Mesendoderm (in vitro differentiated cells): Measurements from ENCODE around the gene MED26.

Experiments used
- DNase-seq: peaks from one replicate; pipeline ENCODE4 v3.0.0; 2013
- H2AK5ac ChIP-seq: 2 replicates; pipeline ENCODE4 v1.6.1; 2013; ENCODE audit warnings: low read length, inconsistent platforms
- H2BK120ac ChIP-seq: 2 replicates; pipeline ENCODE4 v1.6.1; 2013; ENCODE audit warnings: low read depth, mild to moderate bottlenecking, low read length, moderate library complexity, mixed read lengths
- H2BK15ac ChIP-seq: replicated peaks from 2 replicates; pipeline ENCODE4 v1.6.1; 2013; ENCODE audit warnings: low read depth, mild to moderate bottlenecking, moderate library complexity
- H2BK5ac ChIP-seq: 2 replicates; pipeline ENCODE4 v1.6.1; 2013; ENCODE audit warnings: low read length, inconsistent platforms
- H3K18ac ChIP-seq: 2 replicates; pipeline ENCODE4 v1.6.1; 2013; ENCODE audit warnings: mild to moderate bottlenecking, low read length, mixed read lengths
- H3K23ac ChIP-seq: one replicate; pipeline ENCODE4 v1.6.1; 2013; ENCODE audit warnings: low read length
- H3K27ac ChIP-seq: 2 replicates; pipeline ENCODE4 v1.5.1; 2013; ENCODE audit warnings: low read depth, mild to moderate bottlenecking, inconsistent platforms, low read length, moderate library complexity
- H3K27me3 ChIP-seq: 2 replicates; pipeline ENCODE4 v1.6.1; 2013; ENCODE audit warnings: low read length, control low read depth, mild to moderate bottlenecking, inconsistent platforms; ENCODE audit not compliant: insufficient read depth, poor library complexity
- H3K36me3 ChIP-seq: 2 replicates; pipeline ENCODE4 v1.6.1; 2013; ENCODE audit warnings: low read length, inconsistent platforms; ENCODE audit not compliant: control insufficient read depth, insufficient read depth
- H3K4ac ChIP-seq: one replicate; pipeline ENCODE4 v1.6.1; 2013; ENCODE audit warnings: low read depth, mild to moderate bottlenecking, low read length, moderate library complexity
- H3K4me1 ChIP-seq: 2 replicates; pipeline ENCODE4 v1.6.1; 2013; ENCODE audit warnings: low read depth, low read length, inconsistent platforms; ENCODE audit not compliant: control insufficient read depth
- H3K4me2 ChIP-seq: 2 replicates; pipeline ENCODE4 v1.6.1; 2013; ENCODE audit warnings: low read length
- H3K4me3 ChIP-seq: 2 replicates; pipeline ENCODE4 v1.5.1; 2013; ENCODE audit warnings: mild to moderate bottlenecking, low read length
- H3K56ac ChIP-seq: one replicate; pipeline ENCODE4 v1.6.1; 2013; ENCODE audit warnings: low read length
- H3K79me1 ChIP-seq: 2 replicates; pipeline ENCODE4 v1.6.1; 2013; ENCODE audit warnings: low read length, inconsistent platforms
- H3K79me2 ChIP-seq: 2 replicates; pipeline ENCODE4 v1.6.1; 2013; ENCODE audit warnings: mild to moderate bottlenecking, low read length; ENCODE audit not compliant: control insufficient read depth, insufficient read depth
- H3K9ac ChIP-seq: 2 replicates; pipeline ENCODE4 v1.6.1; 2013; ENCODE audit warnings: low read length, inconsistent platforms
- H4K5ac ChIP-seq: one replicate; pipeline ENCODE4 v1.6.1; 2013; ENCODE audit warnings: low read length
- H4K8ac ChIP-seq: one replicate; pipeline ENCODE4 v1.6.1; 2013; ENCODE audit warnings: low read depth, mild to moderate bottlenecking, control low read depth, low read length, moderate library complexity
- WGBS: extraction: QIAGEN DNeasy Blood & Tissue Kit; methylation state at CpG from one replicate; pipeline ENCODE4 v1.1.7; 2013; ENCODE audit warnings: low lambda C conversion rate, missing lambda C conversion rate; ENCODE audit not compliant: insufficient coverage; ENCODE audit errors: extremely low coverage; 5-methylcytosine and 5-hydroxymethylcytosine counted together

MED26 gene

GRCh38 chr19:16566161-16566560 lies 61.8 kb downstream of the MED26 start:
- WGBS: no CpG with 5 or more reads among the region's 10 CpGs
- Histone ChIP-seq H3K27me3 (no peaks in the 10 kb centered on the region), H3K4ac (no peak overlapping the region), H3K4me3 (no peak overlapping the region), H2AK5ac (no peak overlapping the region), H3K27ac (no peak overlapping the region), H3K56ac (no peak overlapping the region), H2BK120ac (no peak overlapping the region), H3K36me3 (peaks cover 13% of the 10 kb centered on the region), H4K8ac (no peak overlapping the region), H3K4me1 (peaks cover 2% of the 10 kb centered on the region), H3K4me2 (no peak overlapping the region), H3K18ac (no peak overlapping the region), H3K79me1 (peaks cover 9% of the 10 kb centered on the region), H3K9ac (no peak overlapping the region), H3K23ac (no peak overlapping the region), H2BK15ac (no peak overlapping the region), H4K5ac (no peak overlapping the region), H3K79me2 (peaks cover 12% of the 10 kb centered on the region), H2BK5ac (no peak overlapping the region)
- no peak for DNase-seq

GRCh38 chr19:16564842-16565241 lies 63.2 kb downstream of the MED26 start:
- no peaks in the 10 kb centered on the region for H3K27me3 ChIP-seq
- H3K4me3 ChIP-seq: no peak overlapping the region
- H3K79me1 ChIP-seq: peaks cover 2% of the 10 kb centered on the region
- H2AK5ac ChIP-seq: no peak overlapping the region
- WGBS: no CpG with 5 or more reads among the region's 7 CpGs
- H3K4me1 ChIP-seq: no peaks in the 10 kb centered on the region
- H3K4ac ChIP-seq: no peak overlapping the region
- H3K56ac ChIP-seq: no peak overlapping the region
- no peak overlapping the region for H2BK15ac ChIP-seq
- no peak overlapping the region for H4K8ac ChIP-seq
- H3K23ac ChIP-seq: no peak overlapping the region
- no peak overlapping the region for H2BK120ac ChIP-seq
- H4K5ac ChIP-seq: no peak overlapping the region
- H3K27ac ChIP-seq: no peak overlapping the region
- peaks cover 4% of the 10 kb centered on the region for H3K79me2 ChIP-seq
- peaks cover 13% of the 10 kb centered on the region for H3K36me3 ChIP-seq
- H3K9ac ChIP-seq: no peak overlapping the region
- no peak overlapping the region for H2BK5ac ChIP-seq
- H3K18ac ChIP-seq: no peak overlapping the region
- DNase-seq: no peak
- no peak overlapping the region for H3K4me2 ChIP-seq

- no peak overlapping the region for H3K56ac ChIP-seq
- no peak overlapping the region for H4K5ac ChIP-seq
- H3K4me2 ChIP-seq: no peak overlapping the region
- H2AK5ac ChIP-seq: no peak overlapping the region
- no peak overlapping the region for H2BK15ac ChIP-seq
- DNase-seq: no peak
- H3K36me3 ChIP-seq: peaks cover 14% of the 10 kb centered on the region
- no peak overlapping the region for H4K8ac ChIP-seq
- H3K4ac ChIP-seq: no peak overlapping the region
- no peak overlapping the region for H3K23ac ChIP-seq
- no peak overlapping the region for H2BK5ac ChIP-seq
- H3K4me1 ChIP-seq: no peaks in the 10 kb centered on the region
- no peak overlapping the region for H3K9ac ChIP-seq
- H3K4me3 ChIP-seq: no peak overlapping the region
- H3K27me3 ChIP-seq: no peaks in the 10 kb centered on the region
- no peaks in the 10 kb centered on the region for H3K79me1 ChIP-seq
- H2BK120ac ChIP-seq: no peak overlapping the region
- no CpG with 5 or more reads among the region's 6 CpGs for WGBS
- H3K27ac ChIP-seq: no peak overlapping the region
- H3K18ac ChIP-seq: no peak overlapping the region
- no peaks in the 10 kb centered on the region for H3K79me2 ChIP-seq
These were observed 65.4 kb downstream of the MED26 start for GRCh38 chr19:16562608-16563025.

- no peak for DNase-seq
- WGBS: no CpG with 5 or more reads among the region's 8 CpGs
- Histone ChIP-seq H3K4me1 (no peaks in the 10 kb centered on the region), H3K79me2 (no peaks in the 10 kb centered on the region), H3K18ac (no peak overlapping the region), H2BK120ac (no peak overlapping the region), H2BK5ac (no peak overlapping the region), H3K27ac (no peak overlapping the region), H2AK5ac (no peak overlapping the region), H3K4me3 (no peak overlapping the region), H3K4ac (no peak overlapping the region), H2BK15ac (no peak overlapping the region), H3K4me2 (no peak overlapping the region), H3K9ac (no peak overlapping the region), H3K23ac (no peak overlapping the region), H3K56ac (no peak overlapping the region), H3K27me3 (no peaks in the 10 kb centered on the region), H3K36me3 (peaks cover 16% of the 10 kb centered on the region), H3K79me1 (no peaks in the 10 kb centered on the region), H4K8ac (no peak overlapping the region), H4K5ac (no peak overlapping the region)
These were observed 66.6 kb downstream of the MED26 start for GRCh38 chr19:16561382-16561781.

GRCh38 chr19:16559780-16560276 lies 68.2 kb downstream of the MED26 start:
- no peak overlapping the region for H4K8ac ChIP-seq
- H3K9ac ChIP-seq: no peak overlapping the region
- H3K79me2 ChIP-seq: no peaks in the 10 kb centered on the region
- H3K27ac ChIP-seq: no peak overlapping the region
- no peaks in the 10 kb centered on the region for H3K79me1 ChIP-seq
- H3K18ac ChIP-seq: no peak overlapping the region
- no CpG with 5 or more reads among the region's 10 CpGs for WGBS
- no peak overlapping the region for H3K4ac ChIP-seq
- no peak overlapping the region for H3K56ac ChIP-seq
- H3K4me3 ChIP-seq: no peak overlapping the region
- no peak overlapping the region for H2BK5ac ChIP-seq
- H3K36me3 ChIP-seq: peaks cover 12% of the 10 kb centered on the region
- H3K27me3 ChIP-seq: no peaks in the 10 kb centered on the region
- no peak overlapping the region for H3K23ac ChIP-seq
- H3K4me2 ChIP-seq: no peak overlapping the region
- H2AK5ac ChIP-seq: no peak overlapping the region
- peak; percentile 12 for DNase-seq
- H2BK120ac ChIP-seq: no peak overlapping the region
- H2BK15ac ChIP-seq: no peak overlapping the region
- H4K5ac ChIP-seq: no peak overlapping the region
- no peaks in the 10 kb centered on the region for H3K4me1 ChIP-seq

- Histone ChIP-seq H3K36me3 (peaks cover 6% of the 10 kb centered on the region), H3K23ac (no peak overlapping the region)
- no CpG with 5 or more reads among the region's 8 CpGs for WGBS
These were observed 73.2 kb downstream of the MED26 start for GRCh38 chr19:16554776-16555175.

More at GRCh38 chr19:16554776-16555175, 73.2 kb downstream of the MED26 start:
- Histone ChIP-seq H3K56ac (no peak overlapping the region), H3K4me3 (no peak overlapping the region), H2BK15ac (no peak overlapping the region), H2BK120ac (no peak overlapping the region), H3K4ac (no peak overlapping the region), H3K18ac (no peak overlapping the region), H3K79me2 (no peaks in the 10 kb centered on the region), H4K5ac (no peak overlapping the region), H3K4me2 (no peak overlapping the region), H3K27me3 (no peaks in the 10 kb centered on the region), H3K4me1 (no peaks in the 10 kb centered on the region), H3K79me1 (no peaks in the 10 kb centered on the region), H2BK5ac (no peak overlapping the region), H2AK5ac (no peak overlapping the region), H4K8ac (no peak overlapping the region), H3K9ac (no peak overlapping the region), H3K27ac (no peak overlapping the region)
- DNase-seq: no peak
